Measurements from ENCODE around the gene HOXB7. TPM values are rescaled to one million over a fixed set of nuclear protein-coding genes. Genes with fewer than 3 reads are reported as not detected.

Gene HOXB7
- total and polyA plus RNA-seq, 10 of the 15 experiments (the other 5 are each of a cell fraction or from before 2014, with no cell fraction given) = 2.8 to 7.4 (median 4.2) TPM

GRCh38 chr17:48571024-48571818, 39.6 kb downstream of the HOXB7 start (continued):
- TF ChIP-seq ZBTB4 (CRISPR knock-in tag; IDR thresholded peaks at IDR 0.05) (no peak), POLR2A (IDR thresholded peaks at IDR 0.05; ENCODE audit: low read depth, low read length) (no peak), YY1 (IDR thresholded peaks at IDR 0.05; ENCODE audit: low read depth, low read length) (no peak), NKRF (conservative IDR thresholded peaks at IDR 0.05) (no peak)

- in situ Hi-C loops (cut with MboI) (no loop called here), intact Hi-C loops (cut with micrococcal nuclease; ENCODE audit: unreplicated experiment) (no loop called here)
- POLR2A ChIA-PET = no interaction called here
- SMC1A ChIA-PET (ENCODE audit: uncharacterized antibody, unreplicated experiment) = interaction anchor here (0.6 to 2.0 kb wide), 2 partner anchors 78 to 167 kb away, joined by 5 to 7 read pairs; no protein-coding TSS in a partner anchor
- Histone ChIP-seq H3K9me3 (replicated peaks; ENCODE audit: control insufficient read depth, insufficient read depth, low read length) (no peaks in the 10 kb centered on the region), H3K36me3 (ENCODE audit: control insufficient read depth in 2 of 2, insufficient read depth in 2 of 2, low read length in 1 of 2) (no peaks in the 10 kb centered on the region; a peak in 1 of 4 replicates), H3K27ac (ENCODE audit: control insufficient read depth, insufficient read depth) (no peak overlapping the region), H2AFZ (ENCODE audit: control insufficient read depth, low read depth, low read length) (no peak overlapping the region), H3K79me2 (ENCODE audit: control insufficient read depth, insufficient read depth, low read length) (no peaks in the 10 kb centered on the region), H4K20me1 (ENCODE audit: control insufficient read depth, insufficient read depth) (no peaks in the 10 kb centered on the region), H3K4me2 (ENCODE audit: control insufficient read depth, insufficient read depth) (no peak overlapping the region), H3K4me1 (ENCODE audit: control insufficient read depth, insufficient read depth, low read length) (no peaks in the 10 kb centered on the region), H3K4me3 (no peak overlapping the region), H3K9ac (ENCODE audit: control insufficient read depth, insufficient read depth, low read length) (no peak overlapping the region), H3K27me3 (replicated peaks in 1 of 2; ENCODE audit: control insufficient read depth in 2 of 2, insufficient read depth in 2 of 2, low read length in 1 of 2) (no peaks in the 10 kb centered on the region)
- FAIRE-seq (no peak), ATAC-seq (no peak), DNase-seq (ENCODE audit: low read depth, low spot score) (no peak)
- BruUV-seq (replicated peaks) = no TSS peak
- RAD21 ChIA-PET (ENCODE audit: unreplicated experiment) = no interaction called here
- CTCF ChIA-PET = interaction anchor here (0.6 to 1.5 kb wide), 3 partner anchors 48 to 353 kb away, joined by 3 read pairs; no protein-coding TSS in a partner anchor
- 57% methylated on average over 19 of the region's 19 CpGs for WGBS (ENCODE audit: insufficient coverage, insufficient replicate concordance, low lambda C conversion rate, missing lambda C conversion rate)
- TF ChIP-seq BCL3 (IDR thresholded peaks at IDR 0.05; ENCODE audit: borderline replicate concordance, insufficient read depth, low read depth, low read length, poor library complexity, severe bottlenecking) (no peak), ATF2 (IDR thresholded peaks at IDR 0.05; ENCODE audit: low read length) (no peak), RUNX3 (IDR thresholded peaks at IDR 0.05; ENCODE audit: low read length) (no peak), SIN3A (IDR thresholded peaks at IDR 0.05; ENCODE audit: low read depth, low read length) (no peak), SMAD5 (IDR thresholded peaks at IDR 0.05; ENCODE audit: low read depth) (no peak), SUPT20H (IDR thresholded peaks at IDR 0.05; ENCODE audit: borderline replicate concordance, control insufficient read depth, low read depth, low read length) (no peak), EZH2 (IDR thresholded peaks at IDR 0.05; ENCODE audit: borderline replicate concordance, control insufficient read depth, low read depth, low read length) (no peak)
Measured at GRCh38 chr17:48570325-48571023, 40.3 kb downstream of the HOXB7 start.

All from GM12878 (cell line).